ENCODE measurements around the gene ZRANB3. TPM values are rescaled to one million over a fixed set of nuclear protein-coding genes. Genes with fewer than 3 reads are reported as not detected.

ZRANB3 gene
- total RNA-seq, 4 donors from 2014 or later = 2.8 to 6.9 (median 6.0) TPM

- peaks cover 74% of the 10 kb centered on the region for H3K36me3 ChIP-seq
- no peak overlapping the region for H3K27ac ChIP-seq
- H3K9me3 ChIP-seq = no peaks in the 10 kb centered on the region
- no peak for TF ChIP-seq CTCF (IDR thresholded peaks at IDR 0.05)
- TF ChIP-seq POLR2AphosphoS5 (IDR thresholded peaks at IDR 0.05) = no peak
- no peak for TF ChIP-seq POLR2A (IDR thresholded peaks at IDR 0.05)
- TF ChIP-seq EP300 (IDR thresholded peaks at IDR 0.05) = no peak
- WGBS = 90% methylated on average over 5 of the region's 5 CpGs
- no peak for DNase-seq (ENCODE audit: low spot score in 2 of 2)
- H3K4me1 ChIP-seq = no peaks in the 10 kb centered on the region
- no peak overlapping the region for H3K4me3 ChIP-seq
- H3K27me3 ChIP-seq = no peaks in the 10 kb centered on the region
These were observed 367.1 kb downstream of the ZRANB3 start for GRCh38 chr2:135163901-135164300.

GRCh38 chr2:135163306-135163705, 367.7 kb downstream of the ZRANB3 start:
- H3K4me3 ChIP-seq = no peak overlapping the region
- H3K27ac ChIP-seq = no peak overlapping the region
- no peaks in the 10 kb centered on the region for H3K4me1 ChIP-seq
- WGBS = 97% methylated on average over 2 of the region's 2 CpGs
- peaks cover 74% of the 10 kb centered on the region for H3K36me3 ChIP-seq
- TF ChIP-seq POLR2A (IDR thresholded peaks at IDR 0.05) (no peak), CTCF (IDR thresholded peaks at IDR 0.05) (no peak), POLR2AphosphoS5 (IDR thresholded peaks at IDR 0.05) (no peak), EP300 (IDR thresholded peaks at IDR 0.05) (no peak)
- DNase-seq (ENCODE audit: low spot score in 2 of 2) = no peak
- no peaks in the 10 kb centered on the region for H3K9me3 ChIP-seq
- no peaks in the 10 kb centered on the region for H3K27me3 ChIP-seq

- 47% methylated on average over 4 of the region's 4 CpGs for WGBS
- no peaks in the 10 kb centered on the region for H3K4me1 ChIP-seq
- H3K27ac ChIP-seq = no peak overlapping the region
- DNase-seq (ENCODE audit: low spot score in 2 of 2) = no peak
- TF ChIP-seq POLR2AphosphoS5 (IDR thresholded peaks at IDR 0.05) (no peak), EP300 (IDR thresholded peaks at IDR 0.05) (no peak), POLR2A (IDR thresholded peaks at IDR 0.05) (no peak), CTCF (IDR thresholded peaks at IDR 0.05) (no peak)
- H3K36me3 ChIP-seq = peaks cover 72% of the 10 kb centered on the region
- H3K4me3 ChIP-seq = no peak overlapping the region
- no peaks in the 10 kb centered on the region for H3K27me3 ChIP-seq
- no peaks in the 10 kb centered on the region for H3K9me3 ChIP-seq
These were observed 368.2 kb downstream of the ZRANB3 start for GRCh38 chr2:135162786-135163185.

- Histone ChIP-seq H3K27me3 (no peaks in the 10 kb centered on the region), H3K36me3 (peaks cover 72% of the 10 kb centered on the region), H3K9me3 (no peaks in the 10 kb centered on the region), H3K4me3 (no peak overlapping the region), H3K4me1 (no peaks in the 10 kb centered on the region), H3K27ac (no peak overlapping the region)
- no peak for DNase-seq (ENCODE audit: low spot score in 2 of 2)
- TF ChIP-seq CTCF (IDR thresholded peaks at IDR 0.05) = no peak
- TF ChIP-seq POLR2A (IDR thresholded peaks at IDR 0.05) = no peak
- TF ChIP-seq EP300 (IDR thresholded peaks at IDR 0.05) = no peak
- no peak for TF ChIP-seq POLR2AphosphoS5 (IDR thresholded peaks at IDR 0.05)
- 73% methylated on average over 5 of the region's 5 CpGs for WGBS
These were observed 368.6 kb downstream of the ZRANB3 start for GRCh38 chr2:135162377-135162776.

GRCh38 chr2:135159191-135159590, 371.8 kb downstream of the ZRANB3 start:
- TF ChIP-seq POLR2A (IDR thresholded peaks at IDR 0.05) = no peak
- no peak for TF ChIP-seq POLR2AphosphoS5 (IDR thresholded peaks at IDR 0.05)
- TF ChIP-seq CTCF (IDR thresholded peaks at IDR 0.05) = no peak
- TF ChIP-seq EP300 (IDR thresholded peaks at IDR 0.05) = no peak

More at GRCh38 chr2:135159191-135159590, 371.8 kb downstream of the ZRANB3 start:
- H3K4me1 ChIP-seq = no peaks in the 10 kb centered on the region
- H3K9me3 ChIP-seq = no peaks in the 10 kb centered on the region
- peaks cover 62% of the 10 kb centered on the region for H3K36me3 ChIP-seq
- no peaks in the 10 kb centered on the region for H3K27me3 ChIP-seq
- 100% methylated on average over 2 of the region's 2 CpGs for WGBS
- H3K27ac ChIP-seq = no peak overlapping the region
- no peak overlapping the region for H3K4me3 ChIP-seq
- DNase-seq (ENCODE audit: low spot score in 2 of 2) = no peak

Measured in suprapubic skin (tissue), 4 donors.